ENCODE results near the gene OSBPL6. TPM values are rescaled to one million over a fixed set of nuclear protein-coding genes. Genes with fewer than 3 reads are reported as not detected.

The OSBPL6 gene
- total and polyA plus RNA-seq, 10 donors: 0.13 to 2.2 (median 1.4) TPM

- DNase-seq: no peak
- intact Hi-C loops (cut with DNase I; ENCODE audit: low total_unique reads): no loop called here
- H3K4me3 ChIP-seq: no peak overlapping the region
- H3K36me3 ChIP-seq: no peaks in the 10 kb centered on the region
- no peaks in the 10 kb centered on the region for H3K9me3 ChIP-seq
- H3K27me3 ChIP-seq (replicated peaks in 1 of 7): no peaks in the 10 kb centered on the region
- WGBS, 5 donors: 81 to 91% (median 90%) methylated on average over 2 of the region's 2 CpGs
- no peak overlapping the region for H3K27ac ChIP-seq
- no peaks in the 10 kb centered on the region for H3K4me1 ChIP-seq
- no peak for TF ChIP-seq POLR2AphosphoS5 (IDR thresholded peaks at IDR 0.05)
Measured at GRCh38 chr2:178271094-178271493, 76.8 kb downstream of the OSBPL6 start.

GRCh38 chr2:178271629-178272333 is 77.5 kb downstream of the OSBPL6 start:
- DNase-seq: no peak
- WGBS, 5 donors: 80 to 89% (median 82%) methylated on average over 3 of the region's 3 CpGs
- Histone ChIP-seq H3K9me3 (no peaks in the 10 kb centered on the region), H3K36me3 (no peaks in the 10 kb centered on the region), H3K27ac (no peak overlapping the region), H3K4me3 (no peak overlapping the region), H3K27me3 (replicated peaks in 1 of 7) (no peaks in the 10 kb centered on the region), H3K4me1 (no peaks in the 10 kb centered on the region)
- TF ChIP-seq CTCF (IDR thresholded peaks at IDR 0.05 in 8 of 11, conservative IDR thresholded peaks at IDR 0.05 in 3 of 11): no peak
- no peak for TF ChIP-seq POLR2A (IDR thresholded peaks at IDR 0.05)
- TF ChIP-seq POLR2AphosphoS5 (IDR thresholded peaks at IDR 0.05): no peak
- intact Hi-C loops (cut with DNase I; ENCODE audit: low total_unique reads): no loop called here

- no peak for DNase-seq
- Histone ChIP-seq H3K36me3 (no peaks in the 10 kb centered on the region), H3K27ac (no peak overlapping the region), H3K4me3 (no peak overlapping the region), H3K9me3 (no peaks in the 10 kb centered on the region), H3K27me3 (replicated peaks in 1 of 7) (no peaks in the 10 kb centered on the region), H3K4me1 (no peaks in the 10 kb centered on the region)
- intact Hi-C loops (cut with DNase I; ENCODE audit: low total_unique reads): no loop called here
- whole genome bisulfite sequencing, 5 donors: 49 to 60% (median 55%) methylated on average over 2 of the region's 2 CpGs
- no peak for TF ChIP-seq POLR2A (IDR thresholded peaks at IDR 0.05)
- no peak for TF ChIP-seq POLR2AphosphoS5 (IDR thresholded peaks at IDR 0.05)
- TF ChIP-seq CTCF (IDR thresholded peaks at IDR 0.05 in 8 of 11, conservative IDR thresholded peaks at IDR 0.05 in 3 of 11): no peak
Measured at GRCh38 chr2:178273787-178274360, 79.6 kb downstream of the OSBPL6 start.

GRCh38 chr2:178275600-178275999 is 81.3 kb downstream of the OSBPL6 start:
- intact Hi-C loops (cut with DNase I; ENCODE audit: low total_unique reads): no loop called here
- TF ChIP-seq CTCF (IDR thresholded peaks at IDR 0.05 in 8 of 11, conservative IDR thresholded peaks at IDR 0.05 in 3 of 11) (no peak), POLR2AphosphoS5 (IDR thresholded peaks at IDR 0.05) (no peak), POLR2A (IDR thresholded peaks at IDR 0.05) (no peak)
- 39 to 50% (median 40%) methylated on average over 5 of the region's 5 CpGs for WGBS, 5 donors

More at GRCh38 chr2:178275600-178275999, 81.3 kb downstream of the OSBPL6 start:
- Histone ChIP-seq H3K9me3 (no peaks in the 10 kb centered on the region), H3K4me1 (peaks cover 0 to 4% (median 0%) of the 10 kb centered on the region in 6 donors), H3K27me3 (replicated peaks in 1 of 7) (no peaks in the 10 kb centered on the region), H3K4me3 (no peak overlapping the region), H3K36me3 (no peaks in the 10 kb centered on the region), H3K27ac (no peak overlapping the region)
- no peak for DNase-seq
